SK-N-SH treated with all-trans-retinoic acid at 6 μM for 48 hours (cell line): ENCODE results near the gene LSMEM2.
A peak's percentile ranks its signal among the peaks of the same experiment; 100 is the strongest.

Experiments
- ATAC-seq: fragments of 200-7000 bp; cut with Tn5 transposase; 3 replicates; pipeline ENCODE4 v1.9.1; 2020; ENCODE audit warnings: mild to moderate bottlenecking, moderate library complexity
- BACH2 ChIP-seq: fragments of 250-450 bp; sonication (Bioruptor Pico); IDR thresholded peaks from 2 replicates; pipeline ENCODE4 v1.9.0; 2021; ENCODE audit warnings: mild to moderate bottlenecking, borderline replicate concordance
- CREB5 ChIP-seq: fragments of 250-450 bp; sonication (Bioruptor Pico); IDR thresholded peaks from 2 replicates; pipeline ENCODE4 v1.5.1; 2020; ENCODE audit warnings: low read depth, mild to moderate bottlenecking, moderate library complexity
- CSDC2 ChIP-seq: fragments of 250-450 bp; sonication (Bioruptor Pico); IDR thresholded peaks from 2 replicates; pipeline ENCODE4 v1.5.0; 2020; ENCODE audit warnings: mild to moderate bottlenecking, moderate library complexity
- CSRNP3 ChIP-seq: fragments of 250-450 bp; sonication (Bioruptor Pico); IDR thresholded peaks from 2 replicates; pipeline ENCODE4 v1.5.1; 2021; ENCODE audit warnings: mild to moderate bottlenecking, moderate library complexity
- ESRRG ChIP-seq: fragments of 250-450 bp; sonication (Bioruptor Pico); IDR thresholded peaks from 2 replicates; pipeline ENCODE4 v1.6.1; 2021; ENCODE audit warnings: mild to moderate bottlenecking
- GLIS3 ChIP-seq: fragments of 250-450 bp; sonication (Bioruptor Pico); IDR thresholded peaks from 2 replicates; pipeline ENCODE4 v1.5.0; 2020; ENCODE audit warnings: mild to moderate bottlenecking, moderate library complexity
- ISL1 ChIP-seq: fragments of 250-450 bp; sonication (Bioruptor Pico); IDR thresholded peaks from 2 replicates; pipeline ENCODE4 v2.1.2; 2022; ENCODE audit warnings: mild to moderate bottlenecking, moderate library complexity
- OSR1 ChIP-seq: fragments of 250-450 bp; sonication (Bioruptor Pico); IDR thresholded peaks from 2 replicates; pipeline ENCODE4 v1.8.0; 2022; ENCODE audit warnings: moderate library complexity, mild to moderate bottlenecking, inconsistent platforms
- PATZ1 ChIP-seq: fragments of 250-450 bp; sonication (Bioruptor Pico); IDR thresholded peaks from 2 replicates; pipeline ENCODE4 v1.8.0; 2020; ENCODE audit warnings: mild to moderate bottlenecking, moderate library complexity, borderline replicate concordance
- POU6F1 ChIP-seq: fragments of 250-450 bp; sonication (Bioruptor Pico); IDR thresholded peaks from 2 replicates; pipeline ENCODE4 v1.8.0; 2021; ENCODE audit warnings: low read depth, mild to moderate bottlenecking, moderate library complexity, borderline replicate concordance
- PPARA ChIP-seq: fragments of 250-450 bp; sonication (Bioruptor Pico); IDR thresholded peaks from 2 replicates; pipeline ENCODE4 v1.5.0; 2020; ENCODE audit warnings: mild to moderate bottlenecking, borderline replicate concordance
- RARB ChIP-seq: fragments of 250-450 bp; sonication (Bioruptor Pico); IDR thresholded peaks from 2 replicates; pipeline ENCODE4 v1.8.0; 2021; ENCODE audit warnings: mild to moderate bottlenecking, moderate library complexity
- SNAI2 ChIP-seq: fragments of 250-450 bp; sonication (Bioruptor Pico); IDR thresholded peaks from 2 replicates; pipeline ENCODE4 v1.5.0; 2020; ENCODE audit warnings: mild to moderate bottlenecking, moderate library complexity
- TCF4 ChIP-seq: fragments of 250-450 bp; sonication (Bioruptor Pico); IDR thresholded peaks from 2 replicates; pipeline ENCODE4 v1.8.0; 2021; ENCODE audit warnings: mild to moderate bottlenecking, moderate library complexity, borderline replicate concordance
- TOX ChIP-seq: fragments of 250-450 bp; sonication (Bioruptor Pico); IDR thresholded peaks from 2 replicates; pipeline ENCODE4 v1.8.0; 2021; ENCODE audit warnings: mild to moderate bottlenecking, moderate library complexity, borderline replicate concordance
- ZC3H10 ChIP-seq: fragments of 250-450 bp; sonication (Bioruptor Pico); IDR thresholded peaks from 2 replicates; pipeline ENCODE4 v1.5.1; 2021; ENCODE audit warnings: mild to moderate bottlenecking, moderate library complexity
- ZFP3 ChIP-seq: fragments of 250-450 bp; sonication (Bioruptor Pico); IDR thresholded peaks from 2 replicates; pipeline ENCODE4 v1.5.0; 2020; ENCODE audit warnings: mild to moderate bottlenecking, moderate library complexity
- ZFP30 ChIP-seq: fragments of 450-650 bp; formaldehyde crosslinking; IDR thresholded peaks from 2 replicates; pipeline ENCODE4 v1.5.0; 2022; ENCODE audit warnings: mild to moderate bottlenecking, moderate library complexity
- ZNF565 ChIP-seq: fragments of 450-650 bp; formaldehyde crosslinking; conservative IDR thresholded peaks from 2 replicates; pipeline ENCODE4 v1.5.0; 2020; ENCODE audit warnings: low read depth, mild to moderate bottlenecking, moderate library complexity
- ZNF70 ChIP-seq: fragments of 450-650 bp; formaldehyde crosslinking; IDR thresholded peaks from 2 replicates; pipeline ENCODE4 v1.5.0; 2020; ENCODE audit warnings: mild to moderate bottlenecking, moderate library complexity
- ZNF8 ChIP-seq: fragments of 450-650 bp; formaldehyde crosslinking; IDR thresholded peaks from 2 replicates; pipeline ENCODE4 v1.5.0; 2020; ENCODE audit warnings: mild to moderate bottlenecking, moderate library complexity

Gene LSMEM2

GRCh38 chr3:50323614-50324199, 44.8 kb downstream of the LSMEM2 start:
- ATAC-seq, result no peak
- TF ChIP-seq ZNF70 (CRISPR knock-in tag), result no peak
- TF ChIP-seq ZC3H10 (CRISPR knock-in tag), result no peak
- no peak for TF ChIP-seq ZNF8 (CRISPR knock-in tag)
- TF ChIP-seq BACH2, result no peak
- no peak for TF ChIP-seq SNAI2 (CRISPR knock-in tag)
- no peak for TF ChIP-seq RARB
- TF ChIP-seq CSDC2 (CRISPR knock-in tag), result no peak
- TF ChIP-seq ZFP30, result no peak
- TF ChIP-seq PATZ1 (CRISPR knock-in tag), result no peak
- TF ChIP-seq ISL1 (CRISPR knock-in tag), result no peak
- no peak for TF ChIP-seq TCF4
- no peak for TF ChIP-seq CSRNP3
- TF ChIP-seq POU6F1 (CRISPR knock-in tag), result no peak
- no peak for TF ChIP-seq TOX (CRISPR knock-in tag)
- no peak for TF ChIP-seq PPARA
- no peak for TF ChIP-seq GLIS3

GRCh38 chr3:50324351-50325112, 45.6 kb downstream of the LSMEM2 start:
- TF ChIP-seq POU6F1 (CRISPR knock-in tag) (no peak), CREB5 (CRISPR knock-in tag) (no peak)

GRCh38 chr3:50325113-50325480, 46.2 kb downstream of the LSMEM2 start:
- no peak for ATAC-seq
- no peak for TF ChIP-seq PPARA
- TF ChIP-seq CSRNP3, result no peak

More at GRCh38 chr3:50324351-50325112, 45.6 kb downstream of the LSMEM2 start:
- peak; percentile 56 for ATAC-seq

- ATAC-seq, result no peak
- TF ChIP-seq CSDC2 (CRISPR knock-in tag) (no peak), PATZ1 (CRISPR knock-in tag) (no peak), BACH2 (no peak), ZFP3 (CRISPR knock-in tag) (no peak), ESRRG (no peak), SNAI2 (CRISPR knock-in tag) (no peak), OSR1 (CRISPR knock-in tag) (no peak), TOX (CRISPR knock-in tag) (no peak), ZNF565 (CRISPR knock-in tag) (no peak), GLIS3 (no peak), ISL1 (CRISPR knock-in tag) (no peak), ZNF8 (CRISPR knock-in tag) (no peak), CREB5 (CRISPR knock-in tag) (no peak), ZFP30 (no peak)
Observed at GRCh38 chr3:50325497-50326181, 46.8 kb downstream of the LSMEM2 start.
